ENCODE data around the gene P3H4. TPM values are rescaled to one million over a fixed set of nuclear protein-coding genes. Genes with fewer than 3 reads are reported as not detected.

Gene P3H4
- total RNA-seq, 2 experiments from 2014 or later: 2.2 TPM; not detected in 1

DNA sequence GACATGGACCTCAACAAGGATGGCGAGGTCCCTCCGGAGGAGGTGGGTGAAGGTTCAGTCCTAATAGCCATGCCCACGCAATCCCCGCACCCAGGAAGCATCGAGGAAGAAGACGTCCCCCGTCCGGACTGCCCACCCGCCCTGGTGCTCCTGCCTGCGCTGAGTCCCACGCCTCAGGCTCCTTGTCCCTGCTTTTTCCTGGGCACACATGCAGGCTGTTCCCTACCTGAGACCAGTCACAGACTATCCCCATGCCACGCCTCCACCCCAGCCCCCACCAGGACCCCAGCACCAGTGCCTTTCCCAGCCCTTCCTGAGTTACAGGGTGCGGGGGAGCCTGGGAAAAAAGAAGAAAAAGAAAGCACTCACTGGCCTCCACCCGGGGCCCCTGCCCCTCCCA, 10.0 kb upstream of the P3H4 start:
- DNase-seq (ENCODE audit: low spot score): no peak
- Histone ChIP-seq H3K4me3 (ENCODE audit: low read depth, low read length, poor library complexity, severe bottlenecking) (no peak overlapping the region), H3K9me3 (ENCODE audit: low read length) (no peaks in the 10 kb centered on the region), H3K4me2 (ENCODE audit: low read length) (no peak overlapping the region), H3K9me2 (ENCODE audit: insufficient read depth, low read length) (no peaks in the 10 kb centered on the region), H3K27ac (ENCODE audit: low read depth, low read length, poor library complexity, severe bottlenecking) (no peak overlapping the region), H2AFZ (ENCODE audit: low read length) (no peak overlapping the region), H3K36me3 (ENCODE audit: insufficient read depth, low read length) (no peaks in the 10 kb centered on the region), H4K20me1 (ENCODE audit: insufficient read depth, low read length) (no peaks in the 10 kb centered on the region), H3K4me1 (ENCODE audit: insufficient read depth, low read length, poor library complexity, severe bottlenecking) (no peaks in the 10 kb centered on the region), H3K79me2 (ENCODE audit: insufficient read depth, low read depth, low read length) (no peaks in the 10 kb centered on the region)
- ChIA-PET POLR2A (no interaction called here), CTCF (ENCODE audit: unreplicated experiment) (no interaction called here)
- BruUV-seq (replicated peaks): no TSS peak
- intact Hi-C loops (cut with micrococcal nuclease; ENCODE audit: unreplicated experiment): no loop called here
- TF ChIP-seq, protein P1, sequence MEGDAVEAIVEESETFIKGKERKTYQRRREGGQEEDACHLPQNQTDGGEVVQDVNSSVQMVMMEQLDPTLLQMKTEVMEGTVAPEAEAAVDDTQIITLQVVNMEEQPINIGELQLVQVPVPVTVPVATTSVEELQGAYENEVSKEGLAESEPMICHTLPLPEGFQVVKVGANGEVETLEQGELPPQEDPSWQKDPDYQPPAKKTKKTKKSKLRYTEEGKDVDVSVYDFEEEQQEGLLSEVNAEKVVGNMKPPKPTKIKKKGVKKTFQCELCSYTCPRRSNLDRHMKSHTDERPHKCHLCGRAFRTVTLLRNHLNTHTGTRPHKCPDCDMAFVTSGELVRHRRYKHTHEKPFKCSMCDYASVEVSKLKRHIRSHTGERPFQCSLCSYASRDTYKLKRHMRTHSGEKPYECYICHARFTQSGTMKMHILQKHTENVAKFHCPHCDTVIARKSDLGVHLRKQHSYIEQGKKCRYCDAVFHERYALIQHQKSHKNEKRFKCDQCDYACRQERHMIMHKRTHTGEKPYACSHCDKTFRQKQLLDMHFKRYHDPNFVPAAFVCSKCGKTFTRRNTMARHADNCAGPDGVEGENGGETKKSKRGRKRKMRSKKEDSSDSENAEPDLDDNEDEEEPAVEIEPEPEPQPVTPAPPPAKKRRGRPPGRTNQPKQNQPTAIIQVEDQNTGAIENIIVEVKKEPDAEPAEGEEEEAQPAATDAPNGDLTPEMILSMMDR (conservative IDR thresholded peaks at IDR 0.05; ENCODE audit: low read length): no peak
- no peak for TF ChIP-seq EZH2phosphoT487 (IDR thresholded peaks at IDR 0.05; ENCODE audit: borderline replicate concordance, low read depth, low read length)

DNA sequence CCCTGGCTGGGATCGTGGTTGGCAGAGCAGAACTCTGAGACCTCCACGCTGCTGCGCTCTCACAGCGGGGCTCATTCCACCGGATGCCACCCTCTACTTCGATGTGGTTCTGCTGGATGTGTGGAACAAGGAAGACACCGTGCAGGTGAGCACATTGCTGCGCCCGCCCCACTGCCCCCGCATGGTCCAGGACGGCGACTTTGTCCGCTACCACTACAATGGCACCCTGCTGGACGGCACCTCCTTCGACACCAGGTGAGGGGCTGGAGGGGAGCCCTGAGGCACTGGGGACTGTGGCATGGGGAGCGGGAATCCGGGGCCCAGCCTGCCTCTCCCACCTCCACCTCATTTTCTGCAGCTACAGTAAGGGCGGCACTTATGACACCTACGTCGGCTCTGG, 6.3 kb upstream of the P3H4 start:
- Histone ChIP-seq H3K4me3 (ENCODE audit: low read depth, low read length, poor library complexity, severe bottlenecking) (no peak overlapping the region), H4K20me1 (ENCODE audit: insufficient read depth, low read length) (no peaks in the 10 kb centered on the region), H3K27ac (ENCODE audit: low read depth, low read length, poor library complexity, severe bottlenecking) (no peak overlapping the region), H3K36me3 (ENCODE audit: insufficient read depth, low read length) (no peaks in the 10 kb centered on the region), H2AFZ (ENCODE audit: low read length) (no peak overlapping the region), H3K4me2 (ENCODE audit: low read length) (no peak overlapping the region), H3K4me1 (ENCODE audit: insufficient read depth, low read length, poor library complexity, severe bottlenecking) (no peaks in the 10 kb centered on the region), H3K79me2 (ENCODE audit: insufficient read depth, low read depth, low read length) (no peaks in the 10 kb centered on the region), H3K9me3 (ENCODE audit: low read length) (no peaks in the 10 kb centered on the region), H3K9me2 (ENCODE audit: insufficient read depth, low read length) (no peaks in the 10 kb centered on the region)
- CTCF ChIA-PET (ENCODE audit: unreplicated experiment): no interaction called here
- TF ChIP-seq, protein P1 (conservative IDR thresholded peaks at IDR 0.05; ENCODE audit: low read length): no peak
- no peak for TF ChIP-seq EZH2phosphoT487 (IDR thresholded peaks at IDR 0.05; ENCODE audit: borderline replicate concordance, low read depth, low read length)
- intact Hi-C loops (cut with micrococcal nuclease; ENCODE audit: unreplicated experiment): no loop called here
- POLR2A ChIA-PET: interaction anchor here (0.8 kb wide), 1 partner anchor 293 kb away, joined by 4 read pairs; no protein-coding TSS in a partner anchor
- no TSS peak for BruUV-seq (replicated peaks)
- DNase-seq (ENCODE audit: low spot score): no peak

DNA sequence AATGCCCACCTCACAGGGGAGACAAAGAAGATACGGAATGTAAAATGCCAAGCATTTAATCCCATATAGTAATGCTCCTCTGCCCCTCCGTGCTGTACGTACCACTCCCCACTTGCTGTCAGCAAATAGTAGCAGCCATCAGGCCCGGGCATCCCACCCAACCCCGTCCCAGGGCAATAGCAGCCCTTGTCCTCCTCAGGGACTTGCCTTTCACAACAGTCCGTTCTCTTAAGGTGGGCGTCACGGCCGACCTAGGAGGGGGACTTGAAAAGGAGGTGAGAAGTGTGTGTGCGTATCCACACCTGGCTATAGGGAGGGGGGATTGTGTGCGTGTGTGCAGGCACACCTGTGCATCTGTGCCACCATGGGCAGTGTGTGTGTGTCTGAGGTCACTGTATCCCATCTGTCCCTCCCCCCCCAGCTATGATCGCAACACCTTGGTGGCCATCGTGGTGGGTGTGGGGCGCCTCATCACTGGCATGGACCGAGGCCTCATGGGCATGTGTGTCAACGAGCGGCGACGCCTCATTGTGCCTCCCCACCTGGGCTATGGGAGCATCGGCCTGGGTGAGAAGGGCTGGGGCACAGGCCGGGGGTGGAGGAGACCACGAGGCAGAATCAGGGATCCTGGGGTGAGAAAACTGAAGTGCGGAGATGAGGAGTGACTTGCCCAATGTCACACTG, 5.0 kb upstream of the P3H4 start:
- POLR2A ChIA-PET: no interaction called here
- no peak for DNase-seq (ENCODE audit: low spot score)
- Histone ChIP-seq H3K27ac (ENCODE audit: low read depth, low read length, poor library complexity, severe bottlenecking) (no peak overlapping the region), H3K36me3 (ENCODE audit: insufficient read depth, low read length) (no peaks in the 10 kb centered on the region), H4K20me1 (ENCODE audit: insufficient read depth, low read length) (no peaks in the 10 kb centered on the region), H3K4me1 (ENCODE audit: insufficient read depth, low read length, poor library complexity, severe bottlenecking) (peaks cover 9% of the 10 kb centered on the region), H3K4me3 (ENCODE audit: low read depth, low read length, poor library complexity, severe bottlenecking) (no peak overlapping the region), H2AFZ (ENCODE audit: low read length) (no peak overlapping the region), H3K79me2 (ENCODE audit: insufficient read depth, low read depth, low read length) (no peaks in the 10 kb centered on the region), H3K9me2 (ENCODE audit: insufficient read depth, low read length) (no peaks in the 10 kb centered on the region), H3K9me3 (ENCODE audit: low read length) (no peaks in the 10 kb centered on the region), H3K4me2 (ENCODE audit: low read length) (no peak overlapping the region)
- no TSS peak for BruUV-seq (replicated peaks)
- intact Hi-C loops (cut with micrococcal nuclease; ENCODE audit: unreplicated experiment): no loop called here
- TF ChIP-seq, protein P1 (conservative IDR thresholded peaks at IDR 0.05; ENCODE audit: low read length): no peak
- no peak for TF ChIP-seq EZH2phosphoT487 (IDR thresholded peaks at IDR 0.05; ENCODE audit: borderline replicate concordance, low read depth, low read length)
- CTCF ChIA-PET (ENCODE audit: unreplicated experiment): no interaction called here

Data from OCI-LY7 (cell line).